K562 (cell line): Measurements from ENCODE around the gene HSPA4. TPM values are rescaled to one million over a fixed set of nuclear protein-coding genes. Genes with fewer than 3 reads are reported as not detected.
A peak's percentile ranks its signal among the peaks of the same experiment; 100 is the strongest.

Source experiments
- ATAC-seq: fragments of 200-7000 bp; cut with Tn5 transposase; 3 replicates; pipeline ENCODE4 v1.9.1; 2020; ENCODE audit warnings: moderate library complexity
- BruUV-seq: library from RNA; stranded (reverse); fragments of 400-500 nt; replicated peaks from 2 replicates; lab custom pipeline; 2021; lab: Mats Ljungman, UMichigan
- CTCF ChIA-PET: fragments of 300-600 bp; formaldehyde crosslinking; extraction: SDS; loops from one replicate; lab custom pipeline; 2021; ENCODE audit warnings: low intra/inter-chr PET ratio; lab: Yijun Ruan, JAX
- POLR2A ChIA-PET: fragments of 300-600, 350-650 bp; sonication (Branson Sonifier 250); formaldehyde crosslinking; extraction: SDS; loops from one replicate; lab custom pipeline; 2021; ENCODE audit warnings: antibody characterized with exemption, inconsistent platforms; lab: Yijun Ruan, JAX
- DNase-seq, 4 experiments: peaks; one replicate each; pipeline versions ENCODE4 v3.0.0 to v3.0.0-alpha.2; 2011 to 2018; ENCODE audit warnings: low spot score in 3 of 4, mixed read lengths in 3 of 4; ENCODE audit errors: extremely low read depth in 1 of 4
- FAIRE-seq: peaks from 2 replicates; lab custom pipeline; 2011; peaks lifted over from hg19 to GRCh38; lab: Jason Lieb, UNC
- H2AFZ ChIP-seq: 2 replicates; pipeline ENCODE4 v1.6.0; 2011; ENCODE audit warnings: low read depth, low read length, control low read depth, inconsistent platforms
- H3K27ac ChIP-seq: fragments of 200-600 bp; 3 replicates; pipeline ENCODE4 v1.8.0; 2011; ENCODE audit warnings: low read depth, mild to moderate bottlenecking, control low read depth, inconsistent platforms, low read length, moderate library complexity, mixed read lengths; ENCODE audit errors: extremely low read depth
- H3K27me3 ChIP-seq, 2 experiments: fragments of 300-600 bp in 1 of 2; 2 replicates in 1 of 2; 3 replicates in 1 of 2; pipeline versions ENCODE4 v1.6.0 to v1.8.0; 2011; ENCODE audit warnings: inconsistent platforms in 2 of 2, low read length in 2 of 2, mild to moderate bottlenecking in 1 of 2, mixed read lengths in 1 of 2, moderate library complexity in 1 of 2; ENCODE audit not compliant: control insufficient read depth in 2 of 2, insufficient read depth in 2 of 2
- H3K36me3 ChIP-seq: fragments of 300-600 bp; 3 replicates; pipeline ENCODE4 v1.8.0; 2011; ENCODE audit warnings: mild to moderate bottlenecking, low read length, inconsistent platforms; ENCODE audit not compliant: control insufficient read depth, insufficient read depth
- H3K4me1 ChIP-seq, 2 experiments: fragments of 200-600 bp in 1 of 2; replicated peaks in 1 of 2; 2 replicates in 1 of 2; 3 replicates in 1 of 2; pipeline versions ENCODE4 v1.5.1 to v1.8.0; 2011; ENCODE audit warnings: inconsistent platforms in 2 of 2, low read length in 2 of 2, mild to moderate bottlenecking in 1 of 2, mixed read lengths in 1 of 2, moderate library complexity in 1 of 2; ENCODE audit not compliant: control insufficient read depth in 2 of 2, insufficient read depth in 2 of 2
- H3K4me2 ChIP-seq: 2 replicates; pipeline ENCODE4 v1.6.1; 2011; ENCODE audit warnings: low read length, control low read depth, inconsistent platforms, mixed read lengths; ENCODE audit not compliant: insufficient read depth
- H3K4me3 ChIP-seq: fragments of 200-600 bp; sonication (generic), shearing (Covaris generic); 2 replicates; pipeline ENCODE4 v1.5.1; 2016; ENCODE audit warnings: control low read depth, inconsistent platforms
- H3K79me2 ChIP-seq: fragments of 200-600 bp; 3 replicates; pipeline ENCODE4 v1.8.0; 2011; ENCODE audit warnings: low read length, inconsistent platforms; ENCODE audit not compliant: control insufficient read depth, insufficient read depth
- H3K9ac ChIP-seq, 2 experiments: 2 replicates each; pipeline versions ENCODE4 v1.6.0 to v1.6.1; 2011; ENCODE audit warnings: low read depth in 2 of 2, low read length in 2 of 2, control low read depth in 1 of 2, inconsistent platforms in 1 of 2, mild to moderate bottlenecking in 1 of 2, mixed read lengths in 1 of 2; ENCODE audit not compliant: insufficient read depth in 1 of 2
- H3K9me1 ChIP-seq: one replicate; pipeline ENCODE4 v1.6.0; 2011; ENCODE audit warnings: inconsistent platforms, mild to moderate bottlenecking, low read length, moderate library complexity; ENCODE audit not compliant: control insufficient read depth, insufficient read depth
- H3K9me3 ChIP-seq: replicated peaks from 2 replicates; pipeline ENCODE4 v1.5.1; 2011; ENCODE audit warnings: low read depth, low read length, inconsistent platforms; ENCODE audit not compliant: control insufficient read depth, insufficient read depth
- H4K20me1 ChIP-seq: replicated peaks from 2 replicates; pipeline ENCODE4 v1.6.1; 2011; ENCODE audit warnings: low read length, inconsistent platforms, mixed read lengths; ENCODE audit not compliant: control insufficient read depth, insufficient read depth
- AFF4 ChIP-seq: sonication (generic); formaldehyde crosslinking; IDR thresholded peaks from 2 replicates; pipeline ENCODE4 v1.8.0; 2023; ENCODE audit warnings: mild to moderate bottlenecking, missing genetic modification reagents
- ATF7 ChIP-seq: fragments of 450-650 bp; IDR thresholded peaks from 2 replicates; pipeline ENCODE4 v1.7.1; 2014; ENCODE audit warnings: mild to moderate bottlenecking, moderate library complexity
- CCNT2 ChIP-seq: IDR thresholded peaks from 2 replicates; pipeline ENCODE4 v1.6.1; 2011; ENCODE audit warnings: borderline replicate concordance, low read depth, mild to moderate bottlenecking, moderate library complexity, mixed read lengths, low read length; ENCODE audit not compliant: insufficient read length; ENCODE audit errors: extremely low read depth
- EHMT2 ChIP-seq: fragments of 450-650 bp; IDR thresholded peaks from 2 replicates; pipeline ENCODE4 v1.6.1; 2018; ENCODE audit warnings: antibody characterized with exemption
- FOXJ2 ChIP-seq: fragments of 200-800 bp; sonication (Bioruptor generic); IDR thresholded peaks from 2 replicates; pipeline ENCODE4 v1.6.1; 2016; ENCODE audit warnings: missing genetic modification characterization, missing compliant biosample characterization
- KAT7 ChIP-seq: sonication (generic); formaldehyde crosslinking; IDR thresholded peaks from 2 replicates; pipeline ENCODE4 v1.8.0; 2022; ENCODE audit warnings: missing genetic modification reagents, mild to moderate bottlenecking, borderline replicate concordance
- MYNN ChIP-seq, 2 experiments: sonication (generic); formaldehyde crosslinking in 1 of 2; IDR thresholded peaks; 2 replicates each; pipeline versions ENCODE4 v1.5.0 to v1.6.1; 2016 to 2020; ENCODE audit warnings: antibody characterized with exemption in 1 of 2, missing genetic modification reagents in 1 of 2
- NCOA1 ChIP-seq: fragments of 450-650 bp; IDR thresholded peaks from 2 replicates; pipeline ENCODE4 v1.6.1; 2016; ENCODE audit warnings: low read depth
- PTTG1 ChIP-seq: fragments of 450-650 bp; IDR thresholded peaks from 2 replicates; pipeline ENCODE4 v1.6.1; 2016; ENCODE audit warnings: low read depth, mild to moderate bottlenecking, missing genetic modification characterization, missing compliant biosample characterization
- RHOXF2B ChIP-seq: fragments of 250-450 bp; sonication (Bioruptor Pico); conservative IDR thresholded peaks from 2 replicates; pipeline ENCODE4 v1.5.1; 2021
- SREBF2 ChIP-seq: sonication (generic); formaldehyde crosslinking; IDR thresholded peaks from 2 replicates; pipeline ENCODE4 v1.4.0; 2020; ENCODE audit warnings: mild to moderate bottlenecking, missing genetic modification reagents
- ZNF239 ChIP-seq: fragments of 250-450 bp; sonication (Bioruptor Pico); IDR thresholded peaks from 2 replicates; pipeline ENCODE4 v1.4.0; 2020; ENCODE audit warnings: mild to moderate bottlenecking
- ZNF24 ChIP-seq: fragments of 450-650 bp; IDR thresholded peaks from 2 replicates; pipeline ENCODE4 v1.6.1; 2016
- ZNF518B ChIP-seq: fragments of 250-450 bp; sonication (Bioruptor Pico); IDR thresholded peaks from 2 replicates; pipeline ENCODE4 v1.5.0; 2021; ENCODE audit warnings: mild to moderate bottlenecking, moderate library complexity
- ZNF766 ChIP-seq: fragments of 200-800 bp; sonication (Bioruptor generic); conservative IDR thresholded peaks from 2 replicates; pipeline ENCODE4 v1.6.1; 2016; ENCODE audit warnings: missing genetic modification characterization, missing compliant biosample characterization
- ZNF780A ChIP-seq: fragments of 250-450 bp; sonication (Bioruptor Pico); IDR thresholded peaks from 2 replicates; pipeline ENCODE4 v1.5.0; 2021; ENCODE audit warnings: mild to moderate bottlenecking
- WGBS: fragments of 100-300 bp; shearing (Covaris generic); methylation state at CpG from one replicate; pipeline ENCODE4 v1.1.6; 2016; ENCODE audit warnings: low coverage, mixed read lengths; ENCODE audit not compliant: insufficient coverage; ENCODE audit errors: missing lambda C conversion rate; 5-methylcytosine and 5-hydroxymethylcytosine counted together
- in situ Hi-C: fragments of 300-500 bp; cut with MboI; formaldehyde crosslinking; loops from 4 replicates; pipeline ENCODE4 v1.15.0; 2018; ENCODE audit warnings: inconsistent platforms, mixed read lengths
- intact Hi-C: fragments of 100-400 bp; cut with micrococcal nuclease; formaldehyde crosslinking; loops from 2 replicates; pipeline ENCODE4 v1.14.2; 2022
- polyA plus RNA-seq, 8 experiments: library from polyadenylated mRNA; depleted of rRNA in 4 of 8; stranded (reverse) in 5 of 8; unstranded in 3 of 8; fragments of >200 nt; fragmentation: Nextera tagmentation in 2 of 8; fragmentation: Illumina TruSeq in 1 of 8; extraction: Ambion mirVana in 2 of 8; extraction: Trizol in 1 of 8; gene quantifications; 2 replicates each; pipeline versions ENCODE4 v1.2.1 to v1.2.3, GENCODE V29; 2011 to 2014; ENCODE audit warnings: inconsistent platforms in 1 of 8, missing spikeins in 1 of 8
- total RNA-seq, 7 experiments: library from RNA; depleted of rRNA in 6 of 7; stranded (reverse); fragments of >200 nt in 6 of 7; fragmentation: Illumina TruSeq in 2 of 7; extraction: Trizol in 2 of 7; gene quantifications; 2 replicates each; pipeline versions ENCODE4 v1.2.1 to v1.2.3, GENCODE V29; 2011 to 2021; ENCODE audit warnings: low replicate concordance in 1 of 7

Gene HSPA4
- total and polyA plus RNA-seq, 9 of the 15 experiments (the other 6 are each of a cell fraction or from before 2014, with no cell fraction given) = 90.3 to 286 (median 148) TPM

- peak overlapping the region; percentile 96; the same call in 1 of the 3 replicates for H3K27ac ChIP-seq
- H3K9ac ChIP-seq = peak overlapping the region; percentile 90 to 97; a peak in 3 of 4 replicates
- peaks cover 13 to 32% of the 10 kb centered on the region in 2 experiments; a peak in 4 of 5 replicates for H3K4me1 ChIP-seq
- no TSS peak for BruUV-seq
- no peak for ATAC-seq
- H3K9me1 ChIP-seq = no peaks in the 10 kb centered on the region
- FAIRE-seq = no peak
- intact Hi-C loops = loop anchor here (5.0 kb wide), 1 partner anchor 106 kb away; no protein-coding TSS in a partner anchor
- H3K4me3 ChIP-seq = peak overlapping the region; percentile 81
- H3K27me3 ChIP-seq = no peaks in the 10 kb centered on the region
- ChIA-PET POLR2A (interaction anchor here (1.1 kb wide), 1 partner anchor 16 kb away, joined by 4 read pairs; no protein-coding TSS in a partner anchor), CTCF (no interaction called here)
- H3K36me3 ChIP-seq = peaks cover 43% of the 10 kb centered on the region
- no peaks in the 10 kb centered on the region for H3K9me3 ChIP-seq
- no peak overlapping the region for H2AFZ ChIP-seq
- in situ Hi-C loops = no loop called here
- 69% methylated on average over 15 of the region's 15 CpGs for WGBS
- peaks cover 25% of the 10 kb centered on the region for H4K20me1 ChIP-seq
- H3K79me2 ChIP-seq = peaks cover 88% of the 10 kb centered on the region
- H3K4me2 ChIP-seq = peak overlapping the region; percentile 95
- no peak for DNase-seq
- TF ChIP-seq FOXJ2 (tag) (no peak), KAT7 (CRISPR knock-in tag) (no peak), ZNF24 (no peak), RHOXF2B (no peak), SREBF2 (no peak), ZNF780A (no peak), ZNF239 (CRISPR knock-in tag) (no peak), ZNF766 (CRISPR knock-in tag) (no peak), EHMT2 (no peak), NCOA1 (no peak), ATF7 (no peak), CCNT2 (no peak), AFF4 (CRISPR knock-in tag) (no peak), PTTG1 (tag) (no peak), ZNF518B (no peak), MYNN (IDR thresholded peaks at IDR 0.05) (no peak), MYNN (CRISPR knock-in tag; IDR thresholded peaks at IDR 0.05) (no peak)
These were observed 1.6 kb downstream of the HSPA4 start for GRCh38 chr5:133053448-133053847.
